ENCODE measurements around the gene FLCN. TPM values are rescaled to one million over a fixed set of nuclear protein-coding genes. Genes with fewer than 3 reads are reported as not detected.

Gene FLCN
- total and polyA plus RNA-seq, 2 experiments from 2014 or later: 12.1 to 36.6 TPM

GRCh38 chr17:17200311-17200710 is 36.7 kb downstream of the FLCN start:
- no peaks in the 10 kb centered on the region for H3K36me3 ChIP-seq (ENCODE audit: insufficient read depth)
- no peaks in the 10 kb centered on the region for H3K4me1 ChIP-seq (ENCODE audit: insufficient read depth)
- ATAC-seq (no peak), DNase-seq (ENCODE audit: low spot score) (no peak)
- Mint-ChIP-seq H3K36me3 (ENCODE audit: low read depth) (no peaks in the 10 kb centered on the region), H3K27me3 (ENCODE audit: insufficient read depth, low read depth, poor library complexity) (peaks cover 9% of the 10 kb centered on the region), H3K4me3 (no peak overlapping the region), H3K4me1 (no peaks in the 10 kb centered on the region; the same call in 2 of the 3 replicates), H3K9me3 (no peaks in the 10 kb centered on the region), H3K27ac (no peak overlapping the region)
- H4K20me1 ChIP-seq (replicated peaks; ENCODE audit: insufficient read depth): no peaks in the 10 kb centered on the region
- no peak overlapping the region for H2AFZ ChIP-seq
- TF ChIP-seq EZH2 (IDR thresholded peaks at IDR 0.05; ENCODE audit: low read depth, unreplicated experiment): no peak
- H3K4me3 ChIP-seq: no peak overlapping the region
- H3K4me2 ChIP-seq: no peak overlapping the region
- H3K27ac ChIP-seq (ENCODE audit: low read depth): no peak overlapping the region
- H3F3A ChIP-seq (replicated peaks; ENCODE audit: low read depth): no peaks in the 10 kb centered on the region
- H3K9me2 ChIP-seq (ENCODE audit: insufficient read depth): no peaks in the 10 kb centered on the region
- no peaks in the 10 kb centered on the region for H3K27me3 ChIP-seq (ENCODE audit: insufficient read depth)
- no peaks in the 10 kb centered on the region for H3K79me2 ChIP-seq (replicated peaks; ENCODE audit: insufficient read depth)

DNA sequence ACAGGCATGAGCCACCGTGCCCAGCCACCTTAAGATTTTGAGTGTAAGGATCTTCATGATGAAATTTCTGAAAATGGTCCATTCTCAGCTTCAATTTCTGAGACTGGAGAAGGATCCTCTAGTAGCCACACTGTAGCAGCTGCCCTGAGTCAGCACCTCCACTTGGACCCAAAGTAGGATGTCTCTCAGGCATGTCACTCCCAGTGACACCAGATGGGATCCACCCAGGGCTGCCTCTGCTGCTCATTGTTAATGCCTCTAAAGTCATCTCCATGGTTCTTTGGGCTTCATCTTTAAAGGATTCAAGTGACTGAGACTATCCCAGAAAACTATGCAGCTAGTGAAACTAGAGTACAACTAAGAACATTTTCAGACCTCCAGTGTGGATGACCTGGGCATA is 38.7 kb downstream of the FLCN start:
- H3K4me2 ChIP-seq: no peak overlapping the region
- H3K9me2 ChIP-seq (ENCODE audit: insufficient read depth): no peaks in the 10 kb centered on the region
- no peak overlapping the region for H2AFZ ChIP-seq
- Mint-ChIP-seq H3K4me3 (no peak overlapping the region), H3K27ac (no peak overlapping the region), H3K27me3 (ENCODE audit: insufficient read depth, low read depth, poor library complexity) (peaks cover 4% of the 10 kb centered on the region), H3K36me3 (ENCODE audit: low read depth) (no peaks in the 10 kb centered on the region), H3K4me1 (no peaks in the 10 kb centered on the region), H3K9me3 (no peaks in the 10 kb centered on the region)
- H3K27me3 ChIP-seq (ENCODE audit: insufficient read depth): no peaks in the 10 kb centered on the region
- no peak for DNase-seq (ENCODE audit: low spot score)
- no peaks in the 10 kb centered on the region for H3K79me2 ChIP-seq (replicated peaks; ENCODE audit: insufficient read depth)
- H3K4me3 ChIP-seq: no peak overlapping the region
- ATAC-seq: no peak
- H3K4me1 ChIP-seq (ENCODE audit: insufficient read depth): no peaks in the 10 kb centered on the region
- H3F3A ChIP-seq (replicated peaks; ENCODE audit: low read depth): no peaks in the 10 kb centered on the region
- no peaks in the 10 kb centered on the region for H4K20me1 ChIP-seq (replicated peaks; ENCODE audit: insufficient read depth)
- H3K36me3 ChIP-seq (ENCODE audit: insufficient read depth): no peaks in the 10 kb centered on the region
- H3K27ac ChIP-seq (ENCODE audit: low read depth): no peak overlapping the region
- TF ChIP-seq NANOG (IDR thresholded peaks at IDR 0.05; ENCODE audit: borderline replicate concordance) (no peak), ZNF331 (CRISPR knock-in tag; IDR thresholded peaks at IDR 0.05; ENCODE audit: low read depth) (no peak), CREB1 (CRISPR knock-in tag; IDR thresholded peaks at IDR 0.05; ENCODE audit: low read depth) (no peak), REST (IDR thresholded peaks at IDR 0.05; ENCODE audit: unreplicated experiment) (no peak), STAT1 (IDR thresholded peaks at IDR 0.05; ENCODE audit: unreplicated experiment) (no peak), POLR2AphosphoS5 (IDR thresholded peaks at IDR 0.05; ENCODE audit: low read depth) (no peak), EZH2 (IDR thresholded peaks at IDR 0.05; ENCODE audit: low read depth, unreplicated experiment) (no peak), ZNF114 (CRISPR knock-in tag; IDR thresholded peaks at IDR 0.05) (no peak), JUNB (IDR thresholded peaks at IDR 0.05; ENCODE audit: unreplicated experiment) (no peak), EZH2phosphoT487 (IDR thresholded peaks at IDR 0.05; ENCODE audit: unreplicated experiment) (no peak)
- TF ChIP-seq, protein P1, sequence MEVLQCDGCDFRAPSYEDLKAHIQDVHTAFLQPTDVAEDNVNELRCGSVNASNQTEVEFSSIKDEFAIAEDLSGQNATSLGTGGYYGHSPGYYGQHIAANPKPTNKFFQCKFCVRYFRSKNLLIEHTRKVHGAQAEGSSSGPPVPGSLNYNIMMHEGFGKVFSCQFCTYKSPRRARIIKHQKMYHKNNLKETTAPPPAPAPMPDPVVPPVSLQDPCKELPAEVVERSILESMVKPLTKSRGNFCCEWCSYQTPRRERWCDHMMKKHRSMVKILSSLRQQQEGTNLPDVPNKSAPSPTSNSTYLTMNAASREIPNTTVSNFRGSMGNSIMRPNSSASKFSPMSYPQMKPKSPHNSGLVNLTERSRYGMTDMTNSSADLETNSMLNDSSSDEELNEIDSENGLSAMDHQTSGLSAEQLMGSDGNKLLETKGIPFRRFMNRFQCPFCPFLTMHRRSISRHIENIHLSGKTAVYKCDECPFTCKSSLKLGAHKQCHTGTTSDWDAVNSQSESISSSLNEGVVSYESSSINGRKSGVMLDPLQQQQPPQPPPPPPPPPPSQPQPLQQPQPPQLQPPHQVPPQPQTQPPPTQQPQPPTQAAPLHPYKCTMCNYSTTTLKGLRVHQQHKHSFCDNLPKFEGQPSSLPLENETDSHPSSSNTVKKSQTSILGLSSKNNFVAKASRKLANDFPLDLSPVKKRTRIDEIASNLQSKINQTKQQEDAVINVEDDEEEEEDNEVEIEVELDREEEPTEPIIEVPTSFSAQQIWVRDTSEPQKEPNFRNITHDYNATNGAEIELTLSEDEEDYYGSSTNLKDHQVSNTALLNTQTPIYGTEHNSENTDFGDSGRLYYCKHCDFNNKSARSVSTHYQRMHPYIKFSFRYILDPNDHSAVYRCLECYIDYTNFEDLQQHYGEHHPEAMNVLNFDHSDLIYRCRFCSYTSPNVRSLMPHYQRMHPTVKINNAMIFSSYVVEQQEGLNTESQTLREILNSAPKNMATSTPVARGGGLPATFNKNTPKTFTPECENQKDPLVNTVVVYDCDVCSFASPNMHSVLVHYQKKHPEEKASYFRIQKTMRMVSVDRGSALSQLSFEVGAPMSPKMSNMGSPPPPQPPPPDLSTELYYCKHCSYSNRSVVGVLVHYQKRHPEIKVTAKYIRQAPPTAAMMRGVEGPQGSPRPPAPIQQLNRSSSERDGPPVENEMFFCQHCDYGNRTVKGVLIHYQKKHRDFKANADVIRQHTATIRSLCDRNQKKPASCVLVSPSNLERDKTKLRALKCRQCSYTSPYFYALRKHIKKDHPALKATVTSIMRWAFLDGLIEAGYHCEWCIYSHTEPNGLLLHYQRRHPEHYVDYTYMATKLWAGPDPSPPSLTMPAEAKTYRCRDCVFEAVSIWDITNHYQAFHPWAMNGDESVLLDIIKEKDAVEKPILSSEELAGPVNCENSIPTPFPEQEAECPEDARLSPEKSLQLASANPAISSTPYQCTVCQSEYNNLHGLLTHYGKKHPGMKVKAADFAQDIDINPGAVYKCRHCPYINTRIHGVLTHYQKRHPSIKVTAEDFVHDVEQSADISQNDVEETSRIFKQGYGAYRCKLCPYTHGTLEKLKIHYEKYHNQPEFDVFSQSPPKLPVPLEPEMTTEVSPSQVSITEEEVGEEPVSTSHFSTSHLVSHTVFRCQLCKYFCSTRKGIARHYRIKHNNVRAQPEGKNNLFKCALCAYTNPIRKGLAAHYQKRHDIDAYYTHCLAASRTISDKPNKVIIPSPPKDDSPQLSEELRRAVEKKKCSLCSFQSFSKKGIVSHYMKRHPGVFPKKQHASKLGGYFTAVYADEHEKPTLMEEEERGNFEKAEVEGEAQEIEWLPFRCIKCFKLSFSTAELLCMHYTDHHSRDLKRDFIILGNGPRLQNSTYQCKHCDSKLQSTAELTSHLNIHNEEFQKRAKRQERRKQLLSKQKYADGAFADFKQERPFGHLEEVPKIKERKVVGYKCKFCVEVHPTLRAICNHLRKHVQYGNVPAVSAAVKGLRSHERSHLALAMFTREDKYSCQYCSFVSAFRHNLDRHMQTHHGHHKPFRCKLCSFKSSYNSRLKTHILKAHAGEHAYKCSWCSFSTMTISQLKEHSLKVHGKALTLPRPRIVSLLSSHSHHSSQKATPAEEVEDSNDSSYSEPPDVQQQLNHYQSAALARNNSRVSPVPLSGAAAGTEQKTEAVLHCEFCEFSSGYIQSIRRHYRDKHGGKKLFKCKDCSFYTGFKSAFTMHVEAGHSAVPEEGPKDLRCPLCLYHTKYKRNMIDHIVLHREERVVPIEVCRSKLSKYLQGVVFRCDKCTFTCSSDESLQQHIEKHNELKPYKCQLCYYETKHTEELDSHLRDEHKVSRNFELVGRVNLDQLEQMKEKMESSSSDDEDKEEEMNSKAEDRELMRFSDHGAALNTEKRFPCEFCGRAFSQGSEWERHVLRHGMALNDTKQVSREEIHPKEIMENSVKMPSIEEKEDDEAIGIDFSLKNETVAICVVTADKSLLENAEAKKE (CRISPR knock-in tag; IDR thresholded peaks at IDR 0.05): no peak
- TF ChIP-seq, protein P2, sequence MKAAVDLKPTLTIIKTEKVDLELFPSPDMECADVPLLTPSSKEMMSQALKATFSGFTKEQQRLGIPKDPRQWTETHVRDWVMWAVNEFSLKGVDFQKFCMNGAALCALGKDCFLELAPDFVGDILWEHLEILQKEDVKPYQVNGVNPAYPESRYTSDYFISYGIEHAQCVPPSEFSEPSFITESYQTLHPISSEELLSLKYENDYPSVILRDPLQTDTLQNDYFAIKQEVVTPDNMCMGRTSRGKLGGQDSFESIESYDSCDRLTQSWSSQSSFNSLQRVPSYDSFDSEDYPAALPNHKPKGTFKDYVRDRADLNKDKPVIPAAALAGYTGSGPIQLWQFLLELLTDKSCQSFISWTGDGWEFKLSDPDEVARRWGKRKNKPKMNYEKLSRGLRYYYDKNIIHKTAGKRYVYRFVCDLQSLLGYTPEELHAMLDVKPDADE (IDR thresholded peaks at IDR 0.05): no peak

Data from GM23338 (cell line).